GM23338 (cell line): Measurements from ENCODE around the gene CCDC102A. TPM values are rescaled to one million over a fixed set of nuclear protein-coding genes. Genes with fewer than 3 reads are reported as not detected.

Experiments
- ATAC-seq: fragments of 200-7000 bp; cut with Tn5 transposase; 3 replicates; pipeline ENCODE4 v1.9.1; 2020
- DNase-seq: peaks from one replicate; pipeline ENCODE4 v3.0.0-alpha.2; 2015; ENCODE audit warnings: low spot score
- H2AFZ ChIP-seq: fragments of 200-600 bp; sonication (generic); 2 replicates; pipeline ENCODE4 v1.8.0; 2016; ENCODE audit warnings: antibody characterized with exemption, mild to moderate bottlenecking, moderate library complexity
- H3F3A ChIP-seq: fragments of 200-600 bp; sonication (generic); replicated peaks from 2 replicates; pipeline ENCODE4 v1.8.0; 2017; ENCODE audit warnings: antibody characterized with exemption, mixed run types, low read depth
- H3K27ac ChIP-seq: fragments of 200-600 bp; sonication (generic); 2 replicates; pipeline ENCODE4 v1.6.1; 2016; ENCODE audit warnings: low read depth
- H3K27me3 ChIP-seq: fragments of 200-600 bp; sonication (generic); 2 replicates; pipeline ENCODE4 v1.8.0; 2016; ENCODE audit warnings: mild to moderate bottlenecking, mixed run types, moderate library complexity; ENCODE audit not compliant: insufficient read depth
- H3K36me3 ChIP-seq: fragments of 200-600 bp; sonication (generic); 2 replicates; pipeline ENCODE4 v1.8.0; 2016; ENCODE audit warnings: mild to moderate bottlenecking; ENCODE audit not compliant: insufficient read depth
- H3K4me1 ChIP-seq: fragments of 200-600 bp; sonication (generic); 2 replicates; pipeline ENCODE4 v1.8.0; 2016; ENCODE audit warnings: mild to moderate bottlenecking, moderate library complexity; ENCODE audit not compliant: insufficient read depth
- H3K4me2 ChIP-seq: fragments of 200-600 bp; sonication (generic); 2 replicates; pipeline ENCODE4 v1.7.1; 2017; ENCODE audit warnings: mixed run types
- H3K4me3 ChIP-seq: fragments of 200-600 bp; sonication (generic); 2 replicates; pipeline ENCODE4 v1.6.1; 2016; ENCODE audit warnings: mixed run types
- H3K79me2 ChIP-seq: fragments of 200-600 bp; sonication (generic); replicated peaks from 2 replicates; pipeline ENCODE4 v1.8.0; 2017; ENCODE audit warnings: mild to moderate bottlenecking; ENCODE audit not compliant: insufficient read depth
- H3K9me2 ChIP-seq: fragments of 200-600 bp; sonication (generic); 2 replicates; pipeline ENCODE4 v1.8.0; 2017; ENCODE audit not compliant: insufficient read depth
- H4K20me1 ChIP-seq: fragments of 200-600 bp; sonication (generic); replicated peaks from 2 replicates; pipeline ENCODE4 v1.8.0; 2017; ENCODE audit warnings: mild to moderate bottlenecking; ENCODE audit not compliant: insufficient read depth
- H3K27ac Mint-ChIP-seq: 2 replicates; pipeline ENCODE4 v1.8.0; 2020; ENCODE audit warnings: inconsistent platforms, mild to moderate bottlenecking, moderate library complexity, mixed read lengths
- H3K27me3 Mint-ChIP-seq: 3 replicates; pipeline ENCODE4 v1.8.0; 2022; ENCODE audit warnings: low read depth, mild to moderate bottlenecking, moderate library complexity, mixed read lengths, inconsistent platforms; ENCODE audit not compliant: insufficient read depth, poor library complexity
- H3K36me3 Mint-ChIP-seq: 3 replicates; pipeline ENCODE4 v1.8.0; 2021; ENCODE audit warnings: low read depth, mild to moderate bottlenecking, inconsistent platforms, moderate library complexity, mixed read lengths
- H3K4me1 Mint-ChIP-seq: 3 replicates; pipeline ENCODE4 v1.8.0; 2020; ENCODE audit warnings: mild to moderate bottlenecking, inconsistent platforms, mixed read lengths
- H3K4me3 Mint-ChIP-seq: 3 replicates; pipeline ENCODE4 v1.8.0; 2021; ENCODE audit warnings: moderate library complexity, mild to moderate bottlenecking, inconsistent platforms, mixed read lengths
- H3K9me3 Mint-ChIP-seq: 3 replicates; pipeline ENCODE4 v1.8.0; 2020; ENCODE audit warnings: moderate library complexity, mild to moderate bottlenecking, inconsistent platforms, mixed read lengths
- CREB1 ChIP-seq: fragments of 250-450 bp; sonication (Bioruptor Pico); IDR thresholded peaks from 2 replicates; pipeline ENCODE4 v1.5.0; 2020; ENCODE audit warnings: low read depth, mild to moderate bottlenecking, moderate library complexity
- ETS1 ChIP-seq: IDR thresholded peaks from 2 replicates; pipeline ENCODE4 v1.6.1; 2016; ENCODE audit warnings: antibody characterized with exemption
- EZH2 ChIP-seq: fragments of 200-600 bp; sonication (generic); IDR thresholded peaks from one replicate; pipeline ENCODE4 v1.8.0; 2017; ENCODE audit warnings: antibody characterized with exemption, mild to moderate bottlenecking, low read depth; ENCODE audit not compliant: unreplicated experiment
- EZH2phosphoT487 ChIP-seq: fragments of 200-600 bp; sonication (generic); IDR thresholded peaks from one replicate; pipeline ENCODE4 v1.8.1; 2018; ENCODE audit warnings: antibody characterized with exemption; ENCODE audit not compliant: unreplicated experiment
- NANOG ChIP-seq: IDR thresholded peaks from 2 replicates; pipeline ENCODE4 v1.6.1; 2016; ENCODE audit warnings: antibody characterized with exemption, borderline replicate concordance
- REST ChIP-seq: IDR thresholded peaks from one replicate; pipeline ENCODE4 v1.6.1; 2018; ENCODE audit warnings: antibody characterized with exemption; ENCODE audit not compliant: unreplicated experiment
- ZNF114 ChIP-seq: fragments of 250-450 bp; sonication (Bioruptor Pico); IDR thresholded peaks from 2 replicates; pipeline ENCODE4 v1.5.0; 2020; ENCODE audit warnings: mild to moderate bottlenecking, moderate library complexity
- ZNF462 ChIP-seq: fragments of 250-450 bp; sonication (Bioruptor Pico); IDR thresholded peaks from 2 replicates; pipeline ENCODE4 v1.5.0; 2020; ENCODE audit warnings: mild to moderate bottlenecking, moderate library complexity
- polyA plus RNA-seq: library from polyadenylated mRNA; unstranded; fragments of >200 nt; fragmentation: Nextera tagmentation; extraction: Ambion mirVana; gene quantifications from 2 replicates; pipeline ENCODE4 v1.2.1, GENCODE V29; 2016
- total RNA-seq: library from RNA; depleted of rRNA; stranded (reverse); fragments of >200 nt; shearing (Covaris generic); gene quantifications from 2 replicates; pipeline ENCODE4 v1.2.3, GENCODE V29; 2014
- TF ChIP-seq, protein P1 (sequence below), 2 experiments: fragments of 200-600 bp in 1 of 2; sonication (generic) in 1 of 2; conservative IDR thresholded peaks; 2 replicates each; pipeline versions ENCODE4 v1.5.1 to v1.6.1; 2016 to 2017; ENCODE audit warnings: antibody characterized with exemption in 2 of 2, low read depth in 2 of 2, mild to moderate bottlenecking in 2 of 2, moderate library complexity in 1 of 2

The CCDC102A gene
- total and polyA plus RNA-seq, 2 experiments from 2014 or later = 2.0 to 5.2 TPM

DNA sequence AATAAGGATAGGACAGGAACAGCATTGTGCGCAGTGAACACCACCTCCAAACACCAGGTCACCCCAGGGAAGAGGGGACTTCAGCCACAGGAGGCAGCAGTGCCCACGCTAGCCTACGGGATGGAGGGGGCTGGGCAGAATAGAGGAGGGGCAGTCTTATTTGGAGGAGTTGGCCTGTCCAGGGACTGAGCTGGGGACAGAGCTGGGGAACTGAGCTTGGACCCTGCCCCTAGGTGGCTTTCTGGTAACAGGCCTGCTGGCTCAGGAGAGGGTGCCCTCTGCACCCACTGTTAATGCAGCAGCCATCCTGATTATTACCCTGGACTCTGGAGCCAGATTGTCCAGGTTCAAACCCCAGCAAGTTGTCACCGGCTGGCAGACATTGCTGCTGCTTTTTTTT, 9.3 kb downstream of the CCDC102A start:
- H3K79me2 ChIP-seq = peaks cover 6% of the 10 kb centered on the region
- peaks cover 15% of the 10 kb centered on the region; the same call in 1 of the 2 replicates for H3F3A ChIP-seq
- TF ChIP-seq REST = no peak
- TF ChIP-seq, protein P1, sequence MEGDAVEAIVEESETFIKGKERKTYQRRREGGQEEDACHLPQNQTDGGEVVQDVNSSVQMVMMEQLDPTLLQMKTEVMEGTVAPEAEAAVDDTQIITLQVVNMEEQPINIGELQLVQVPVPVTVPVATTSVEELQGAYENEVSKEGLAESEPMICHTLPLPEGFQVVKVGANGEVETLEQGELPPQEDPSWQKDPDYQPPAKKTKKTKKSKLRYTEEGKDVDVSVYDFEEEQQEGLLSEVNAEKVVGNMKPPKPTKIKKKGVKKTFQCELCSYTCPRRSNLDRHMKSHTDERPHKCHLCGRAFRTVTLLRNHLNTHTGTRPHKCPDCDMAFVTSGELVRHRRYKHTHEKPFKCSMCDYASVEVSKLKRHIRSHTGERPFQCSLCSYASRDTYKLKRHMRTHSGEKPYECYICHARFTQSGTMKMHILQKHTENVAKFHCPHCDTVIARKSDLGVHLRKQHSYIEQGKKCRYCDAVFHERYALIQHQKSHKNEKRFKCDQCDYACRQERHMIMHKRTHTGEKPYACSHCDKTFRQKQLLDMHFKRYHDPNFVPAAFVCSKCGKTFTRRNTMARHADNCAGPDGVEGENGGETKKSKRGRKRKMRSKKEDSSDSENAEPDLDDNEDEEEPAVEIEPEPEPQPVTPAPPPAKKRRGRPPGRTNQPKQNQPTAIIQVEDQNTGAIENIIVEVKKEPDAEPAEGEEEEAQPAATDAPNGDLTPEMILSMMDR (conservative IDR thresholded peaks at IDR 0.05; ENCODE audit: low read depth in 2 of 2) = peak; percentile 9 to 36; a peak in 2 of 4 replicates
- no peak overlapping the region for H3K4me2 ChIP-seq
- H3K4me3 Mint-ChIP-seq = no peak overlapping the region
- H3K36me3 Mint-ChIP-seq = peaks cover 17% of the 10 kb centered on the region
- H3K4me3 ChIP-seq = no peak overlapping the region
- H3K4me1 Mint-ChIP-seq = peaks cover 38% of the 10 kb centered on the region
- peaks cover 6% of the 10 kb centered on the region; the same call in 1 of the 2 replicates for H4K20me1 ChIP-seq
- ATAC-seq (peak; percentile 6; the same call in 2 of the 3 replicates), DNase-seq (peak; percentile 37)
- H3K9me3 Mint-ChIP-seq = peaks cover 3% of the 10 kb centered on the region; the same call in 1 of the 3 replicates
- H3K27ac Mint-ChIP-seq = no peak overlapping the region
- H3K4me1 ChIP-seq = peaks cover 25% of the 10 kb centered on the region
- H3K27ac ChIP-seq = no peak overlapping the region
- H2AFZ ChIP-seq = no peak overlapping the region
- peaks cover 12% of the 10 kb centered on the region for H3K27me3 ChIP-seq
- H3K36me3 ChIP-seq = no peaks in the 10 kb centered on the region
- peaks cover 37% of the 10 kb centered on the region for H3K27me3 Mint-ChIP-seq
- no peaks in the 10 kb centered on the region for H3K9me2 ChIP-seq

DNA sequence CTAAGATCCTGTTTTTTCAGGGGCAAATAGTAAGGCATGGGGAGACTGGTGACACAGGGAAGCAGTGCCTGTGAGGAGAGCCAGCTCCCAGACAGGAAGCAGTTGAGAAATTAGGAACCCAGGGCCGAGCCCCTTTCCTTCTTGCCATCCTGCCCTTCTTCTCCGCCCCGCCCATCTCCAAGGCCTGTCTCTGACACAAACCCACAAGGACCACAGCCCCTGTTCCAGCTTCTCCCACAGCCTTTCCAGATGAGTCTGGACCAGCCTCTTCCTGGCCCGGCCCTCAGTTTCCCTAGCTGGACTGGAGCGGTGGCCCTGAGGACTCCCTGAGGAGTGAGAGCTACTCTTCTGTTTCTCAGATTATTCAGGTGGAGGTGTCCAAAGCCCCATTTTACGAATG, 9.9 kb downstream of the CCDC102A start:
- H3K4me1 Mint-ChIP-seq = peaks cover 33% of the 10 kb centered on the region
- ATAC-seq = no peak
- TF ChIP-seq EZH2 (no peak), NANOG (no peak), ETS1 (no peak), ZNF462 (no peak), ZNF114 (CRISPR knock-in tag) (no peak), EZH2phosphoT487 (no peak), CREB1 (CRISPR knock-in tag) (no peak)

More for the DNA sequence above, 9.9 kb downstream of the CCDC102A start:
- H3K36me3 ChIP-seq = no peaks in the 10 kb centered on the region
- H3K27me3 Mint-ChIP-seq = peaks cover 36% of the 10 kb centered on the region
- no peak overlapping the region for H2AFZ ChIP-seq
- no peak overlapping the region for H3K27ac Mint-ChIP-seq
- peaks cover 3% of the 10 kb centered on the region; the same call in 1 of the 3 replicates for H3K9me3 Mint-ChIP-seq
- peaks cover 12% of the 10 kb centered on the region for H3K27me3 ChIP-seq
- peaks cover 14% of the 10 kb centered on the region for H3K36me3 Mint-ChIP-seq
- no peak overlapping the region for H3K4me2 ChIP-seq
- H3K4me3 ChIP-seq = no peak overlapping the region
- H3K4me3 Mint-ChIP-seq = no peak overlapping the region
- DNase-seq = no peak
- no peak overlapping the region for H3K27ac ChIP-seq
- H3K9me2 ChIP-seq = no peaks in the 10 kb centered on the region
- H3K4me1 ChIP-seq = peaks cover 20% of the 10 kb centered on the region
- H4K20me1 ChIP-seq = peaks cover 3% of the 10 kb centered on the region; the same call in 1 of the 2 replicates
- H3F3A ChIP-seq = peaks cover 15% of the 10 kb centered on the region; the same call in 1 of the 2 replicates
- 0 out of 2 replicates have a peak, but pooled peaks cover 3% of the 10 kb centered on the region for H3K79me2 ChIP-seq
